ENCODE measurements around the gene PRUNE2. TPM values are rescaled to one million over a fixed set of nuclear protein-coding genes. Genes with fewer than 3 reads are reported as not detected.

The PRUNE2 gene
- total and polyA plus RNA-seq, 9 of the 15 experiments (the other 6 are each of a cell fraction or from before 2014, with no cell fraction given), result 0.05 to 0.45 (median 0.18) TPM; not detected in 1

GRCh38 chr9:76835571-76836283 lies 70.2 kb downstream of the PRUNE2 start (continued):
- no peak for TF ChIP-seq PCBP2 (IDR thresholded peaks at IDR 0.05; ENCODE audit: low read depth, low read length, poor library complexity, severe bottlenecking)

GRCh38 chr9:76828447-76828846 lies 77.5 kb downstream of the PRUNE2 start:
- WGBS (ENCODE audit: insufficient coverage, low coverage, missing lambda C conversion rate), result 22% methylated on average over 3 of the region's 3 CpGs
- FAIRE-seq, result no peak
- TF ChIP-seq FOXA1 (IDR thresholded peaks at IDR 0.05; ENCODE audit: borderline replicate concordance) (no peak), KAT2B (IDR thresholded peaks at IDR 0.05; ENCODE audit: low read depth, low read length) (no peak), TBL1XR1 (IDR thresholded peaks at IDR 0.05; ENCODE audit: low read length in 2 of 2) (no peak), GTF3C2 (IDR thresholded peaks at IDR 0.05; ENCODE audit: borderline replicate concordance, extremely low read depth, insufficient read length) (no peak), ZBTB12 (CRISPR knock-in tag; IDR thresholded peaks at IDR 0.05) (no peak), HMBOX1 (IDR thresholded peaks at IDR 0.05) (no peak), DLX4 (CRISPR knock-in tag; IDR thresholded peaks at IDR 0.05) (no peak), SRSF7 (optimal IDR thresholded peaks at IDR 0.05; ENCODE audit: low read depth, low read length) (no peak), RAD21 (CRISPR knock-in tag; conservative IDR thresholded peaks at IDR 0.05 in 1 of 2, IDR thresholded peaks at IDR 0.05 in 1 of 2) (no peak), ZNF175 (CRISPR knock-in tag; IDR thresholded peaks at IDR 0.05; ENCODE audit: low read depth) (no peak), GTF2E2 (tag; IDR thresholded peaks at IDR 0.05) (no peak)

More at GRCh38 chr9:76828447-76828846, 77.5 kb downstream of the PRUNE2 start:
- no TSS peak for BruUV-seq (replicated peaks)
- CTCF ChIA-PET (ENCODE audit: low intra/inter-chr PET ratio), result no interaction called here
- H3K4me3 ChIP-seq, result no peak overlapping the region
- no peaks in the 10 kb centered on the region for H3K4me1 ChIP-seq (replicated peaks in 1 of 2; ENCODE audit: control insufficient read depth in 2 of 2, insufficient read depth in 2 of 2, low read length in 2 of 2)
- no peak overlapping the region for H3K9ac ChIP-seq (ENCODE audit: insufficient read depth in 1 of 2, low read depth in 2 of 2, low read length in 2 of 2)
- H3K36me3 ChIP-seq (ENCODE audit: control insufficient read depth, insufficient read depth, low read length), result no peaks in the 10 kb centered on the region
- no peak overlapping the region for H2AFZ ChIP-seq (ENCODE audit: low read depth, low read length)
- H4K20me1 ChIP-seq (replicated peaks; ENCODE audit: control insufficient read depth, insufficient read depth, low read length), result no peaks in the 10 kb centered on the region
- H3K27me3 ChIP-seq (ENCODE audit: control insufficient read depth in 2 of 2, insufficient read depth in 2 of 2, low read length in 2 of 2), result no peaks in the 10 kb centered on the region; a peak in 1 of 5 replicates
- no peaks in the 10 kb centered on the region for H3K9me1 ChIP-seq (ENCODE audit: control insufficient read depth, insufficient read depth, low read length)
- ATAC-seq (no peak), DNase-seq (ENCODE audit: extremely low read depth in 1 of 4, low spot score in 3 of 4) (no peak)
- no peaks in the 10 kb centered on the region for H3K79me2 ChIP-seq (ENCODE audit: control insufficient read depth, insufficient read depth, low read length)
- H3K4me2 ChIP-seq (ENCODE audit: insufficient read depth, low read length), result no peak overlapping the region
- intact Hi-C loops (cut with micrococcal nuclease), result loop anchor here (10.0 kb wide), 1 partner anchor 56 kb away; no protein-coding TSS in a partner anchor
- in situ Hi-C loops (cut with MboI), result no loop called here
- H3K9me3 ChIP-seq (replicated peaks; ENCODE audit: control insufficient read depth, insufficient read depth, low read depth, low read length), result no peaks in the 10 kb centered on the region
- POLR2A ChIA-PET, result interaction anchor here (0.6 kb wide), 1 partner anchor 291 kb away, joined by 3 read pairs; no protein-coding TSS in a partner anchor
- H3K27ac ChIP-seq (ENCODE audit: extremely low read depth, low read depth, low read length), result no peak overlapping the region

All from K562 (cell line).